Superior temporal gyrus (tissue), 1 donor: Measurements from ENCODE around the gene APOH.
"Not testable (repeated sequence)": the region's sequence is repeated elsewhere in the genome, so short reads cannot be mapped to it uniquely, and the experiment has no call there.

Experiments used
- DNase-seq: peaks from one replicate; pipeline ENCODE4 v3.0.0-alpha.2; 2016; ENCODE audit errors: extremely low spot score

APOH gene, protein sequence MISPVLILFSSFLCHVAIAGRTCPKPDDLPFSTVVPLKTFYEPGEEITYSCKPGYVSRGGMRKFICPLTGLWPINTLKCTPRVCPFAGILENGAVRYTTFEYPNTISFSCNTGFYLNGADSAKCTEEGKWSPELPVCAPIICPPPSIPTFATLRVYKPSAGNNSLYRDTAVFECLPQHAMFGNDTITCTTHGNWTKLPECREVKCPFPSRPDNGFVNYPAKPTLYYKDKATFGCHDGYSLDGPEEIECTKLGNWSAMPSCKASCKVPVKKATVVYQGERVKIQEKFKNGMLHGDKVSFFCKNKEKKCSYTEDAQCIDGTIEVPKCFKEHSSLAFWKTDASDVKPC

DNA sequence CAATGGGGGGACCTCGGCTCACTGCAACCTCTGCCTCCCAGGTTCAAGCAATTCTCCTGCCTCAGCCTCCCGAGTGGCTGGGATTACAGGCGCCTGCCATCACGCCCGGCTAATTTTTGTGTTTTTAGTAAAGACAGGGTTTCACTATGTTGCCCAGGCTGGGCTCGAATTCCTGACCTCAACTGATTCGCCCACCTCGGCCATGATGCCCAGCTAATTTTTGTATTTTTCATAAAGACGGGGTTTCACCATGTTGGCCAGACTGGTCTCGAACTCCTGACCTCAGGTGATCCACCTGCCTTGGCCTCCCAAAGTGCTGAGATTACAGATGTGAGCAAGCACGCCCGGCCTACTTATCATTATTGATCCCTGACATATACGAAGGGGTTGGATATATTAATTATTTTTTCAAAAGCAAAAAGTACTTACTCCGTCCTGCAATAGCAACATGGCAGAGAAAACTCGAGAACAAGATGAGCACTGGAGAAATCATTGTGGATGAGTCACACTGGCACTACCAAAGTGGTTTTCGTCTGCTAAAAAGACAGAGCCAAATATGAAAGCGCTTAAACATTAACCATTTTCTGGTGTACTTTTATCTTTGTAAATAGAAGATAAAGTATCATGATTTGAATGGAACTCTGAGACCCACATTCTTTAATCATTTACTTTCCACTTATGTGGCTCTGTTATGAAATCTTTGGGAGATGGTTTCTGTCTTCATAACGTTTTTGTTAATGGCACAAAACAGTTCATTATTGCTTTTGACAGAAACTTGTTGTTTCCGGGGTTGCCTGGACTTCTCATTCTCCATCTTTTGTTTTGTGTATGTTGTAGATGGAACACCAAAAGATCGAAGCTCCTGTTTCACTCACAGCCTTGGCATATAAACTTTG lies at the start of gene APOH:
Gene APOH (minus strand): TSS at position 529 of the 896 bp plus-strand sequence. CDS start 36 bp downstream, at position 493.
- no peak for DNase-seq

DNA sequence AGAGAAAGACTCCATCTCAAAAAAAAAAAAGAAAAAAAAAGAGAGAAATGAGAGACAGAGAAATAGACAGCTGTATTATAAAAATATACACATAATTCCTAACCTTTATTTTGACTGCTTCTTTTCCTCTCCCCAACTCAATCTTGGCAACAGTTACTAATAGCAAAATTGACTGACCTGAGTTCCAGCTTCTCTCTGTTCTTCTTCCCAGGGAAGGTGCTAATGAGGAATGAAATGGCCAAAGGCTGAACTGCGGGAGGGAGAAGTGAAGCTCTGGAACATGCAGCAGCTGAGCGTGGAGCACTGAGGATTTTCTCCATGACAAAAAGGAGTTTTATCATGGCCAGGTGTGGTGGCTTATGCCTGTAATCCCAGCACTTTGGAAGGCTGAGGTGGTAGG lies 48.0 kb upstream of the APOH start:
- DNase-seq: no peak

DNA sequence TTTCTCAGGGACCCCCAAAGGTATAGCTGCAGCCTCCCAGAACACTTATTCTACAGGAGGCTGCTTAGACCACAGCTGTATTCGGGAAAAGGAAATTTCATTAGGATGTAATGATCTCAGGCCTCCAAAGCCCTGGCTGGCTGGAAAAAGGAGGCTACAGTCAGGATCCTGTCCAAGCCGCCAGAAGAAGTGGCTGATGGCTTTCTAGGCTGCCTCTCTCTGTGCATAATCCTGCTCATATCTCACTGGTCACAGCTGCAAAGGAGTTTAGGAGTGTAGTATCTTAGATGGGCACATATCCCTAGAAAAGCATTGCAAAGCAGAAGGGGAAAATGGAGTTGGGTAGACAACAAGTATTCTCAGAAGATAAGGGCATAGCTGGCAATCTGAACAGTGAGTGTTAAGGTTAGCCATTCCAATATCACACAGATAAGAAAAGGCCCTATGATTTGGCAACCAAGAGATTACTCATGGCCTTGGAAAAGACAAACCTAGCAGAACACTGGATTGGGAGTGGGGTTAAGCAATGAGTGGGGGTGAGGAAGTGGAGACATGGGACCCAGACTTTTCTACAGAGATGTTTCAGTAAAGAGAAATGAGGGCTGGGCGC lies 47.2 kb upstream of the APOH start:
- DNase-seq: no peak

DNA sequence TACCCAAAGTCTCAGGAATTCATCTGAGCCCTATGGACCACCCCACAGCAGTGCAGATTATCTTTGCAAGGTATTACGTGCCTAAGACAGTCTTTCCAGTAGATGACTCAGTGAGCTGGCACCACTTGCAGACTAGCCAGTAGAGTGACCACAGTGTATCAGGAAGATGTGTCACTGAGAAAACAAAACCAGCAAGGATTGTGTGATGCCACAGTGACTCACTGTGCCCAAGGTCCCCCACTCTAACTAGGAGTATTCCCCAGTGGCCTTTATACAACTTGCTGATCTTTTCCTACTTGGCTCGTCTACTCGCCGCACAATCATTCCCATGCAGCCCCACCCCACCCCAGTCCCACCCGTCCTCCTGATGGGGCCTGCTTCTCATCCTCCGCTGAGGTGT lies 46.4 kb upstream of the APOH start:
- no peak for DNase-seq

DNA sequence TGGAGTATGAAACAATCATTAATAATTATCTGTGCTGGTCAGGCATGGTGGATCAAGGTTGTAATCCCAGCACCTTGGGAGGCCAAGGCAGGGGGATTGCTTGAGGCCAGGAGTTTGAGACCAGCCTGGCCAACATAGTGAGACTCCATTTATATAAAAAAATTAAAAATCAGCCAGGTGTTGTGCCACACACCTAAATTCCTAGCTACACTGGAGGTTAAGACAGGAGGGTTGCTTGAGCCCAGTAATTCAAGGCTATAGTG lies 44.3 kb upstream of the APOH start:
- no peak for DNase-seq

DNA sequence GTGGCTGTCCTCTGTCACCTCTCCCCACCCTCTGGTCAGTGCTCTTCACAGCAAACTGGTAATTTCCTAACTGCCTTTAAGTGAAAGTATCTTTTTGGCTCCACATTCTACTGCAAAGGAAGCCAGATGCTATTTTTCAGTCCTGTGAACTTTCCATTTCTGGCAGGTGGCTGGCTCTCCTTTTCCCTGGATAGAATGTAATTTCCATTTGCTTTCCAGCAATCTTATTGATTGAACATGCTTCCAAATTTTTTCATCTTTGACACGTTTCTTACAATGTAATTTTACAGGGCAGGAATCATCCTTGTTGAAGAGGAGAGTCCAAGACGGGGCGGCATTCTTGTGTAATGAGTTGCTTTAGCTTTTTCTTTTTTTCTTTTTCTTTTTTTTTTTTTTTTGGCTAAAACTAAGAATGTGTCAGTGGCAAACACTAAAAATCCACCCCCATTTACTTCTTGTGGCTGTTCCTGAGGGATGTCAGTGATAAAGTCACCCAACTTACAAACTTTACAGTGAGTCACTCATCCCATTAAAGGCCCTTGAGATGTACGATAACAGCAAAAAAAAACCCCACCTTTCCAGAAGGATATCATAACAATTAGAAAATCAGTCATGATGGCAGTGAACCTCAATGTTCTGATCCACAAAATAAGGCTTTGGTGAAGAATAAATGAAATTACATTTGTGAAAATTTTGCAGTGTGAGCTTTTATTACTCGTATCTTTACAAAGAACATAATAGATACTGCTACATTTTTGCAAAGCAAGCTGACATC lies 43.8 kb upstream of the APOH start:
- no peak for DNase-seq

DNA sequence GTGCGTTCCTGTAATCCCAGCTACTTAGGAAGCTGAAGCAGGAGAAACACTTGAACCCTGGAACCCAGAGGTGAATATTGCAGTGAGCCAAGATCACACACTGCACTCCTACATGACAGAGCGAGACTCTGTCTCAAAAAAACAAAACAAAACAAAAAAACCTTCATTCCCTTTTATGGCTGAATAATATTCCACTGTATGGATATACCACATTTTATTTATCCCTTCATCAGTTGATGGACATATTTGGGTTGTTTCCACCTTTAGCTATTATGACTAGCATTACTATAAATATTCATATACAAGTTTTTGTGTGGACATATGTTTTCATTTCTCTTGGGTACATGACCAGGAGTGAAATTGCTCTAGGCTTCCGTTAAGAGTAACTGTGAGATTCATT lies 42.3 kb upstream of the APOH start:
- DNase-seq: no peak

DNA sequence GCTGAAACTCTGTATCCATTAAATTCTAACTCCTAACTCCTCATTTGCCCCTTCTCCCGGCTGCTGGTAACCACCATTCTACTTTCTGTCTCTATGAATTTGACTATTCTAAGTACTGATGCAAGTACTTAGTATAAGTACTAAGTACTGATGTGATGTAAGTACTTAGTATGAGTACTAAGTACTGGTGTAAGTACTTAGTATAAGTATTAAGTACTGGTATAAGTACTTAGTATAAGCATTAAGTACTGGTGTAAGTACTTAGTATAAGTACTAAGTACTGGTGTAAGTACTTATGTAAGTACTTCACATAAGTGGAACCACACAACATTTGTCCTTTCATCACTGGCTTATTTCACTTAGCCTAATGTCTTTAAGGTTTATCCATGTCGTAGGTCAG lies 40.9 kb upstream of the APOH start:
- DNase-seq: no peak

DNA sequence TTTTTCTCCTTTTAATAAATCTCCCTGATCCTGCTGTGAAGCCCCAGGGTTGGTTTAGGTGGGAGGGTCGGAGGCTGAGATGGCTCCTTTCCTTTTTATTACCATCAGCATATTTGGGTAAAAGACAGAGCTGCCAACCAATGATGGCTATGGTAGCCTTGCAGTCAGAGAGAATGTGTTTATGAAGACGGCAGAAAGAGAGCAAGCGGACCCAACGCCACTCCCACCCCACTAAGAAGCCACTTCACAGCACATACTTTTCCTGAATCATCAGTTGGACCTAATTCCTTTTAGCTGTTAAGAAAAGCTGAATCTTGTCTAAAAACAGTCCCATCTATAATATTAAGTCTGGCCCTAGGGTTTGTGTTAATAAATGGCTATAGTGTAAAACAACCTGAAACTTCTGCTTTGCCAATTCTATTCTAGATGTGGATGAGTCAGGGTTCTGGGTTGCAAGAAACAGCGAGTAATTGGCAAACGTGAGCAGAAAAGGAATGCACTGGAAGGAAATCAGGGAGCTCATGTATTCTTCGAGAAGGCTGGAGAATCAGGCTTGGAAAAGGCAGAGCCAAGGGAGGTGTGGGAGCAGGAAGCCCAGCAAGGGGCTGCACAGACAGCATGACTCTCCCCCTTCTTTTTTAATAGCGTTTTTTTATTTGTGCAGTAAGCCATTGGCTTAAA lies 39.2 kb upstream of the APOH start:
- DNase-seq: no peak

DNA sequence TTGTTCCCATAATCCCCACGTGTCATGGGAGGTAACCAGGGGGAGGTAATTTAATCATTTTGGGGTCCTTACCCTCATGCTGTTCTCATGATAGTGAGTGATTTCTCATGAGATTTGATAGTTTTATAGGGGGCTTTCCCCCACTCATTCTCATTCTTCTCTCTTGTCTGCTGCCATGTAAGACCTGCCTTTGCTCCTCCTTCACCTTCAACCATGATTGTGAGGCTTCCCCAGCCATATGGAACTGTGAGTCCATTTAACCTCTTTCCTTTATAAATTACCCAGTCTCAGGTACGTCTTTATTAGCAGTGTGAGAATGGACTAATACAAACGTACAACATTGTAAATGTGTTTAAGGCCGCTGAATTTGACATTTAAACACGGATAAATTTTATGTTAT lies 35.5 kb upstream of the APOH start:
- DNase-seq: no peak

DNA sequence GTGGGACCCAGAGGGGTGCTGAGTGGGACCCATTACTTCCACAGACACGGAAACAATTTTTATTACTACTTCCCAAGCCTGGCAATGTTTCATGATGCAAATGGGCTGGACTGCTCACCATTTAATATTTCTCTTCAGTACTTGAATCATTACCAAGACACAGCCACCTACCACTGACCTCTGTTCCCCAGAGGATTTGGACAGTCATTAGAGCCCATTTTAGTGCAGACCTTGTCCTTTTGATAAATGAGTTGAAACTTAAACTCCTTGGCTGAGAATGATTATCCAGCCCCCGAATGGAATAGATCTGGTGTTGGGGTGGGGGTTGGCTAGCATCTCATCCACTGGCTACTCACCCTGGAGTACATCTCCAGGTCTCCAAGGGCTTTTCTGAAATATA lies 33.6 kb upstream of the APOH start:
- no peak for DNase-seq

DNA sequence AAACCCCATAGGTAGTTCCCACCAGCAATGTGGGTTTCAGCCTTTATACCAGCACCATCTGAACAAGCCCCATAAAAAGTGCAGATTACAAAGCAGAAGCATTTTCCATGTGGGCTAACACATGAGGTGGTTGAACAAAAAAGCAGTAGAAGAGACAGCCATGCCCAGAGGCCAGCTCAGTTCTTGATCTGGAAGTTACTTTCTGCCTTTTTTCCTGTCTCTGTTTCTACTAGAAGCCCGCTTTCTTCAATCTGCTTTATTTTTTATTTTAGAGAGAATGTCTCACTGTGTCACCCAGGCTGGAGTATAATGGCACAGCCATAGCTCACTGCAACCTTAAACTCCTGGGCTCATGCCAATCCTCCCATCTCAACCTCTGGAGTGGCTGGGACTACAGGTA lies 31.5 kb upstream of the APOH start:
- no peak for DNase-seq

DNA sequence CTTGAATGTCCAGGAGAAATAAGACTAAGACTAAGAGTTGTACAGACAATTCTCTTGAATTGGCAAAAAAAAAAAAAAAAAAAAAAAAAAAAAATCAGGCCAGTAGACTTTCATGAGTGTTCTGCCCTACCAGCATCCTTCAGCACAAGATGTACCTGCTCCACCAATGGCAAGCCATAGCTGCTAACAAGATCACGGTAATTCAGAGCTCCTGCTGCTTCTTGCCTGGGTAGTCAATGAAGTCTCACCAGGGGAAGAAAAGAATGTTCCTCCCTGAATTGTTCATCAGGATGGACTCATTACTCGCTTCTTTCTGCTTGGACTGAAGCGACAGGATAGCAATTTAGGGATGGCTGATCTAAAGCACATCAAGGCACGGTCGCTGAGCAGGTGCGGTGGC lies 31.1 kb upstream of the APOH start:
- no peak for DNase-seq

DNA sequence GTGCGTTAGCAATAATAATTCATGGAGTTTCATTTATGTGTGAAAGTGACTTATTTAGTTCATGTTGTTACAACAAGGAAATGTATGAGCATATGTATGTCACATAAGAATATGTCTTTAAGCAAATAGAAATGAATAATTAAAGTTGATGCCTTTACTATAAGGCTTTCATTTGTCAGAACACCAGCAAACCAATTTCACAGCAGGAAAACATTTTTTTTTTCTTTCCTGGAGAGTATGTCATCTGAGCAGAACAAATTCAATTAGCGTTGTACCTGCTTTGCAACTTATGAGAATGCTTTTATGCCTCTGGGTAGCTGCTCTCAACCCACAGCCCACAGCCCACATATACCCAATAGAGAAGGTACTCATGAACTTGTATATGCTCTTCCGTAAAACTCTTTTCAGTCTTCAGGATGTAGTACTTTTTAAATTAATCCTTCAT lies 26.3 kb upstream of the APOH start:
- DNase-seq: no peak

DNA sequence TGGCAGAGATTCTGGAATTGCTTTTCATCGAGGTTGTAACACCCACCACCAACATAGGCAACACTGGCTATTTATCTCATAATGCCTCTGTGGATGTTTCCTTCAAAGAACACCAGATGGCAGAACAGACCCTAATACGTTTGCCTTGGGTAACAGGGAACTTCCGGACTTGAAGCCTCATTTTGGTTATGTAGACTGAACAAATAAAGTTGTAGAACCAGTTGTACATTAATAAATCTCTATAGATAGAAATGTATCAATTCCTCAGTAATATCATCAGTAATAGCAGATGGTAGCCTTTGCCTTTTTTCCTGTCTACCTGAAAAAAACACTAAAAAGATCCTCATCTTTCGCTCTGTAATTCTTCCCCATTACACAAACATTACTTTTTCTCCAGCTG lies 25.9 kb upstream of the APOH start:
- peak; percentile 93 for DNase-seq

DNA sequence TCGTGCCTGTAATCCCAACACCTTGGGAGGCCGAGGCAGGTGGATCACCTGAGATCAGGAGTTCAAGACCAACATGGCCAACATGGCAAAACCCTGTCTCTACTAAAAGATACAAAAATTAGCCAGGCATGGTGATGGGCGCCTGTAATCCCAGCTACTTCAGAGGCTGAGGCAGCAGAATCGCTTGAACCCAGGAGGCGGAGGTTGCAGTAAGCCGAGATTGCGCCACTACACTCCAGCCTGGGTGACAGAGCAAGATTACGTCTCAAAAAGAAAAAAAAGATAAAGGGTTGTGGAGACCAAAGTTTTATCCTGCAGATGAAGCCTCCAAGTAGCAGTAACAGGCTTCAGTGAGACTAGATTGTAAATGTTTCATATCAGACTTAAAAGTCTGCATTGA lies 24.2 kb upstream of the APOH start:
- DNase-seq: not testable (repeated sequence)

DNA sequence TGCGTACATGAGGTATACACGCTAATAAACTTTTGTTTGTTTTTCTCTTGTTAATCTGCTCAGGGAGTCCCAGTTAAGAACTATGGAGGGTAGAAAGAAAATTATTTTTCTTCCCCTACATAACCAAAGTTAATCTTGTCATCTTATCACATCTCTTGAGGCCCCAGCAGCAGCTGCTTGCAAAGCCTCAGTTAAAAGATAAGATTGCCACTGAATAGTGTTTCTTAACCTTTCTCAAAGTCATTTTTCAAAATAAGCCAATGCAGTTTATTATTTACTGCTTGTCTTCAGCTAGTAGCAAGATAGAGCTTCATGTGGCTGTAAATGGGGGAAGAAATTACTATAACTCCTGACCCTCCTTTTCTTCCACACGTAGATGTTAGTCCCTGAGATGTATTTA lies 21.5 kb upstream of the APOH start:
- no peak for DNase-seq

DNA sequence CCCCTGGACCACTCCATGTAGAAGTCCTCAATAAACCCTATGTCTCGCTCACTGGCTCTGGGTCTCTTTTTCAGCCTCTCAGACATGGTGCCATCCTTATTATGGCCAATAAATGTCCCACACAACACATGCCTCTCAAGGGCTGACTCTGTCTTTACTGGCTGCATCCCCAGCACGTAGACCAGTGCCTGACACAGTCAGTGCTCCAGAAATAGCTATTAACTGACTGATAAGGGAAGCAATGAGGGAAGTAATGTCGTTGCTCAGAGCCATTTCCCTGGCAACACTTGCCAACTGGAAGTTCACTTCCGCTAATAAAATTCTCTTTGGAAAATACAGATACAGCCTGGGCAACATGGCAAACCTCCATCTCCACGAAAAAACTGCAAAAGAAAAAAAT lies 19.1 kb upstream of the APOH start:
- DNase-seq: no peak

DNA sequence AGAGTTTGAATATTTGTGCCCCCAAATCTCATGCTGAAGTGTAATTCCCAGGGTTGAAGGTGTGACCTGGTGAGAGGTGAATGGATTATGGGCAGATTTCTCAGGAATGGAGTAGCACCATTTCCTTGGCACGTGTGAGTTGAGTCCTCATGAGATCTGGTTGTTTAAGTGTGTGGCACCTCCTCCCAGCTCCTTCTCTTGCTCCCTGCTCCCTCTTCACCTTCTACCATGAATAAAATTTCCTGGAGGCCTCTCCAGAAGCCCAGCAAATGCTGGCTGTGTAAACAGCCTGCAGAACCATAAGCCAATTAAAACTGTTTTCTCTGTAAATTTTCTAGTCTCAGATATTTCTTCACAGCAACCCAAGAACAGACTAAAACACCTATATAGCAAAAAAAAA lies 12.6 kb upstream of the APOH start:
- DNase-seq: no peak

DNA sequence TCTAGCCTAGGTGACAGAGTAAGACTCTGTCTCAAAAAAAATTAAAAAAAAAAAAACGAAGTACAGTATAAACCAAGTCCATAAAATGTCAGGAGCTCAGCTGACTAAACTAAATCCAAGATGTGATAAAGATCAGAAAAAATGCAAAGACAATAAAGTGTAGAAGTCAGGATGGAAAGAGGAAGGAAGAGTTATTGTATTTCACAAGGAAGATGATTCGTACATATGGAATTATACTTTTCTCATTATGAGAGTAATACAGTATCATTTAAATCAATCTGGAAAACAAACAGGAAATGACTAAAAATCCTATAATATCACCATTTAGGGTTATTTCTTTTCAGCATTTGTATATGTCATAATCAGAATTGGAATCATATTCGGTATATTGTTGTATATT lies 11.4 kb upstream of the APOH start:
- DNase-seq: no peak

DNA sequence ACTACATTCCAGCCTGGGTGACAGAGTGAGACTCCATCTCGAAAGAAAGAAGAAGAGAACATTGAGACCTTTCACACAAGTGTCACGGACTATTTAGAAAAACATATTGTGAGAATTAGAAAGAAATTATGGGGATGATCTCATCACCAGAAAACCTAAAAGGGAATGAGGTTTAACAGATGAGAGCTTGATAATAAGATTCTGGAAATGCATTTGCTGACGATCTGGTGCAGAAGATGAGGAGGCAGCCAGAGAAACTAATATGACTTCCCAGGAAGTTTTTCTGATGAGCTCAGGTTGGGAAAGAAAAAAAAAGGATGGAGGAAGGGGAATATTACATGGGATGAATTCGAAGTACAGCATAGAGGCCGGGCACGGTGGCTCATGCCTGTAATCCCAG lies 10.8 kb upstream of the APOH start:
- DNase-seq: no peak
